AG04450 (cell line): Measurements from ENCODE around the gene ANP32B. TPM values are rescaled to one million over a fixed set of nuclear protein-coding genes. Genes with fewer than 3 reads are reported as not detected.

ENCODE experiments used
- CTCF ChIA-PET: fragments of 300-600, 350-600 bp; formaldehyde crosslinking; extraction: SDS; loops from one replicate; lab custom pipeline; 2022; ENCODE audit warnings: antibody characterized with exemption, inconsistent platforms; lab: Charles Lee
- POLR2A ChIA-PET: fragments of 350-600 bp; formaldehyde crosslinking; extraction: SDS; loops from one replicate; lab custom pipeline; 2021; ENCODE audit warnings: antibody characterized with exemption, inconsistent platforms; lab: Yijun Ruan, JAX
- DNase-seq: peaks from one replicate; pipeline ENCODE4 v3.0.0-alpha.2; 2011; ENCODE audit warnings: low read depth, low spot score
- H3K27ac ChIP-seq: one replicate; pipeline ENCODE4 v1.5.1; 2012; ENCODE audit warnings: low read depth, low read length, control low read depth
- H3K27me3 ChIP-seq: one replicate; pipeline ENCODE4 v1.6.0; 2012; ENCODE audit warnings: low read length; ENCODE audit not compliant: control insufficient read depth, insufficient read depth
- H3K4me3 ChIP-seq: 2 replicates; pipeline ENCODE4 v1.5.1; 2011; ENCODE audit warnings: mild to moderate bottlenecking, low read depth, low read length, control low read depth
- H3K9me3 ChIP-seq: 2 replicates; pipeline ENCODE4 v1.5.1; 2012; ENCODE audit warnings: low read length; ENCODE audit not compliant: control insufficient read depth, insufficient read depth
- CTCF ChIP-seq: IDR thresholded peaks from 2 replicates; pipeline ENCODE4 v1.5.1; 2011; ENCODE audit warnings: low read depth, low read length, control low read depth, inconsistent platforms
- polyA plus RNA-seq: library from polyadenylated mRNA; depleted of rRNA; stranded (reverse); fragments of >200 nt; gene quantifications from 2 replicates; pipeline ENCODE4 v1.2.3, GENCODE V29; 2011

ANP32B gene
- polyA plus RNA-seq, 1 experiment, result 59.0 TPM

- POLR2A ChIA-PET, result interaction anchor here (0.6 kb wide), 1 partner anchor 207 kb away, joined by 5 read pairs; no protein-coding TSS in a partner anchor
- no peak for TF ChIP-seq CTCF
- peaks cover 5% of the 10 kb centered on the region; the same call in 1 of the 2 replicates for H3K9me3 ChIP-seq
- no peaks in the 10 kb centered on the region for H3K27me3 ChIP-seq
- DNase-seq, result no peak
- H3K4me3 ChIP-seq, result no peak overlapping the region
- CTCF ChIA-PET, result interaction anchor here (1.5 kb wide), 1 partner anchor 13 kb away, joined by 3 read pairs; no protein-coding TSS in a partner anchor
- H3K27ac ChIP-seq, result no peak overlapping the region
These were observed 67.2 kb downstream of the ANP32B start for GRCh38 chr9:98050351-98050750.

GRCh38 chr9:98054376-98054951 is 71.3 kb downstream of the ANP32B start:
- CTCF ChIA-PET, result interaction anchor here (0.6 to 1.6 kb wide), 2 partner anchors 72 to 131 kb away, joined by 3 to 4 read pairs; no protein-coding TSS in a partner anchor
- H3K4me3 ChIP-seq, result no peak overlapping the region

GRCh38 chr9:98056269-98057137 is 73.4 kb downstream of the ANP32B start, which contains the start of gene NANS:
TSS of gene NANS (plus strand) at chr9:98056732. CDS start at chr9:98056809, 77 bp downstream.
- peak; percentile 85 for DNase-seq
- H3K4me3 ChIP-seq, result peak within 1 kb of the TSS; percentile 90
- peaks cover 5% of the 10 kb centered on the region; the same call in 1 of the 2 replicates for H3K9me3 ChIP-seq
- peak; percentile 21 for TF ChIP-seq CTCF
- ChIA-PET CTCF (interaction anchor here (1.2 to 3.3 kb wide), 3 partner anchors 22 to 133 kb away, joined by 4 to 22 read pairs (median 6); partner anchors contain the start of gene TRMO), POLR2A (interaction anchor here (0.6 to 1.5 kb wide), 12 partner anchors 8 to 200 kb away, joined by 3 to 9 read pairs (median 4); partner anchors contain the start of genes ANP32B and TRMO)
- no peaks in the 10 kb centered on the region for H3K27me3 ChIP-seq
- H3K27ac ChIP-seq, result peak within 1 kb of the TSS; percentile 86

More at GRCh38 chr9:98054376-98054951, 71.3 kb downstream of the ANP32B start:
- POLR2A ChIA-PET, result no interaction called here
- no peak for DNase-seq
- peaks cover 5% of the 10 kb centered on the region; the same call in 1 of the 2 replicates for H3K9me3 ChIP-seq
- H3K27me3 ChIP-seq, result no peaks in the 10 kb centered on the region
- H3K27ac ChIP-seq, result no peak overlapping the region
- no peak for TF ChIP-seq CTCF

GRCh38 chr9:98057138-98057799 is 74.1 kb downstream of the ANP32B start:
- CTCF ChIA-PET, result interaction anchor here (0.8 to 3.3 kb wide), 4 partner anchors 14 to 134 kb away, joined by 3 to 22 read pairs (median 13); partner anchors contain the start of gene TRMO

More at GRCh38 chr9:98057138-98057799, 74.1 kb downstream of the ANP32B start:
- no peaks in the 10 kb centered on the region for H3K27me3 ChIP-seq
- peaks cover 5% of the 10 kb centered on the region; the same call in 1 of the 2 replicates for H3K9me3 ChIP-seq
- peak overlapping the region; percentile 90 for H3K4me3 ChIP-seq
- H3K27ac ChIP-seq, result peak overlapping the region; percentile 86
- POLR2A ChIA-PET, result interaction anchor here (0.7 to 1.5 kb wide), 10 partner anchors 8 to 481 kb away, joined by 3 to 9 read pairs (median 4); partner anchors contain the start of gene ANP32B
- TF ChIP-seq CTCF, result no peak
- no peak for DNase-seq
